C1 segment of cervical spinal cord (tissue), 14 donors: Measurements from ENCODE around the gene NTRK1.
A peak's percentile ranks its signal among the peaks of the same experiment; 100 is the strongest.

Experiments
- DNase-seq, 14 donors: peaks; one replicate each; lab custom pipeline; 2025; lab: John Stamatoyannopoulos, UW

Gene NTRK1

GRCh38 chr1:156898161-156898566, 37.5 kb downstream of the NTRK1 start:
- DNase-seq = no peak

GRCh38 chr1:156898971-156899664, 38.5 kb downstream of the NTRK1 start:
- DNase-seq = no peak

- no peak for DNase-seq
Observed at GRCh38 chr1:156899956-156900718, 39.5 kb downstream of the NTRK1 start.

- no peak for DNase-seq
Observed at GRCh38 chr1:156900896-156901589, 40.4 kb downstream of the NTRK1 start.

- no peak for DNase-seq
Observed at GRCh38 chr1:156901590-156901900, 40.9 kb downstream of the NTRK1 start.

GRCh38 chr1:156901966-156902915, 41.6 kb downstream of the NTRK1 start:
- no peak for DNase-seq

GRCh38 chr1:156903328-156904091, 42.8 kb downstream of the NTRK1 start:
- DNase-seq = no peak

GRCh38 chr1:156904187-156904959, 43.7 kb downstream of the NTRK1 start:
- no peak for DNase-seq

- DNase-seq = no peak
Observed at GRCh38 chr1:156905176-156905575, 44.5 kb downstream of the NTRK1 start.

- no peak for DNase-seq
Observed at GRCh38 chr1:156905651-156906050, 45.0 kb downstream of the NTRK1 start.

GRCh38 chr1:156906206-156906906, 45.7 kb downstream of the NTRK1 start:
- DNase-seq = no peak

- no peak for DNase-seq
Observed at GRCh38 chr1:156908541-156908940, 47.9 kb downstream of the NTRK1 start.

- no peak for DNase-seq
Observed at GRCh38 chr1:156908955-156909354, 48.3 kb downstream of the NTRK1 start.

GRCh38 chr1:156909671-156910070, 49.0 kb downstream of the NTRK1 start:
- DNase-seq = no peak

- DNase-seq = peak in 2 of 14 donors; percentile 8 to 24
Observed at GRCh38 chr1:156910309-156910782, 49.7 kb downstream of the NTRK1 start.

- no peak for DNase-seq
Observed at GRCh38 chr1:156911577-156912298, 51.1 kb downstream of the NTRK1 start.

GRCh38 chr1:156912310-156912709, 51.6 kb downstream of the NTRK1 start:
- DNase-seq = no peak
